ENCODE results near the gene EPHA2.
A peak's percentile ranks its signal among the peaks of the same experiment; 100 is the strongest.

The EPHA2 gene

GRCh38 chr1:16133007-16133961 lies 22.6 kb downstream of the EPHA2 start:
- no peak for DNase-seq

- DNase-seq = no peak
These were observed 23.5 kb downstream of the EPHA2 start for GRCh38 chr1:16132325-16132785.

- no peak for DNase-seq
These were observed 24.1 kb downstream of the EPHA2 start for GRCh38 chr1:16131636-16132324.

GRCh38 chr1:16130827-16131226 lies 25.0 kb downstream of the EPHA2 start:
- DNase-seq = no peak

- no peak for DNase-seq
These were observed 25.8 kb downstream of the EPHA2 start for GRCh38 chr1:16129921-16130543.

GRCh38 chr1:16129316-16129715 lies 26.6 kb downstream of the EPHA2 start:
- DNase-seq = no peak

- no peak for DNase-seq
These were observed 27.5 kb downstream of the EPHA2 start for GRCh38 chr1:16128338-16128741.

GRCh38 chr1:16127676-16128337 lies 28.1 kb downstream of the EPHA2 start:
- DNase-seq = no peak

- no peak for DNase-seq
These were observed 28.9 kb downstream of the EPHA2 start for GRCh38 chr1:16126743-16127515.

GRCh38 chr1:16126160-16126559 lies 29.7 kb downstream of the EPHA2 start:
- DNase-seq = no peak

- DNase-seq = peak; percentile 15
These were observed 30.4 kb downstream of the EPHA2 start for GRCh38 chr1:16125483-16125882.

- peak; percentile 17 for DNase-seq
These were observed 30.8 kb downstream of the EPHA2 start for GRCh38 chr1:16125088-16125470.

- peak; percentile 22 for DNase-seq
These were observed 31.3 kb downstream of the EPHA2 start for GRCh38 chr1:16124377-16125087.

- peak; percentile 59 for DNase-seq
These were observed 33.0 kb downstream of the EPHA2 start for GRCh38 chr1:16122916-16123315.

GRCh38 chr1:16122350-16122881 lies 33.5 kb downstream of the EPHA2 start:
- DNase-seq = peak; percentile 24

- peak; percentile 10 for DNase-seq
These were observed 34.9 kb downstream of the EPHA2 start for GRCh38 chr1:16120940-16121410.

- peak; percentile 29 for DNase-seq
These were observed 35.5 kb downstream of the EPHA2 start for GRCh38 chr1:16120407-16120806.

- DNase-seq = no peak
These were observed 35.9 kb downstream of the EPHA2 start for GRCh38 chr1:16119926-16120325.

GRCh38 chr1:16119504-16119903 lies 36.4 kb downstream of the EPHA2 start:
- peak; percentile 19 for DNase-seq

- DNase-seq = peak; percentile 40
These were observed 37.2 kb downstream of the EPHA2 start for GRCh38 chr1:16118706-16119105.

- DNase-seq = no peak
These were observed 37.9 kb downstream of the EPHA2 start for GRCh38 chr1:16117936-16118335.
